ENCODE data around the gene DYNLT2.

Gene DYNLT2

DNA sequence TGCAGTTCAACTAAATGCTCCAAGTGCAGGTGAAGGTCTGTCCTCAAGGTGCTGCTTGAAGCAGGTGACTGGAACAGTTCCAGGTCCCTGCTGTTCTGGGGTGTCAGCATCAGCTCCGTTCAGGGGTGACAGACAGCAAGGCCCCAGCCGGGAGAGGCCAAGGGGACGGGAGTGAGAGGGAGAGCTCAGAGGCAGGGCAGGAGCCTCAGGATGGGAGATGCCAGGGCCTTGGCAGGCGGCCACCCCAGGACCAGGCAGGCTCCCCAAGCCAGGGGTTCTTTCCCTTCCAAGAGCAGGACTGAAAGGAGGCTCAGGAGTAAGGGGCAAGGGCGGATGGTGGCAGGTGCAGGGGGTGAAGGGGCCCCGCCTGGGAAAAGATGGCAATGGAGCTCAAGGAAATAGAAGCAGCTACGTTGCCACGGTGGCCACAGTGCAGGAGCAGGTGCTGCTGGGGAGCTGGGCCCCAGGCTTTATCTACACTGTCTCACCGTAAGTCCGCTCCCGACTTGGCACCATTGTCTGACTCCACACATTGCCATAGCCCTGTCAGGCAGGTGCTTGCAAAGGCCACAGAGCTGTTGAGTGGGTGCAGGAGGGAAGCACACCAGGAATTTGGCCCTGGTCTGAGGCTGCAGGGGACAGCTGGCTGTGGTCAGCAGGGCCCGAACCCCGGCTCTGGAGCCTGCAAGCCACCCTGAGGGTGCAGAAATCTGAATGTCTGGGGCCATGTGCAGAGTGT lies 43.1 kb upstream of the DYNLT2 start:
- TF ChIP-seq SUZ12 (IDR thresholded peaks at IDR 0.05; ENCODE audit: extremely low read depth, insufficient read depth, insufficient read length) (no peak), YY1 (IDR thresholded peaks at IDR 0.05; ENCODE audit: insufficient read depth, insufficient read length) (no peak), ZNF274 (IDR thresholded peaks at IDR 0.05; ENCODE audit: low read depth, low read length) (no peak)
- H3K4me3 ChIP-seq (ENCODE audit: insufficient read length, low read depth): no peak overlapping the region
- H3K36me3 ChIP-seq (ENCODE audit: insufficient read depth, insufficient read length, low read length): no peaks in the 10 kb centered on the region
- DNase-seq (ENCODE audit: low read depth, low spot score): no peak
- no peak overlapping the region for H3K9ac ChIP-seq (ENCODE audit: insufficient read length, low read depth)
- peaks cover 6% of the 10 kb centered on the region; the same call in 1 of the 2 replicates for H3K9me3 ChIP-seq (ENCODE audit: insufficient read depth, low read length)
- H3K27me3 ChIP-seq (ENCODE audit: insufficient read depth, insufficient read length): peaks cover 15% of the 10 kb centered on the region
- peaks cover 3% of the 10 kb centered on the region for H3K4me1 ChIP-seq (ENCODE audit: insufficient read depth, insufficient read length)

DNA sequence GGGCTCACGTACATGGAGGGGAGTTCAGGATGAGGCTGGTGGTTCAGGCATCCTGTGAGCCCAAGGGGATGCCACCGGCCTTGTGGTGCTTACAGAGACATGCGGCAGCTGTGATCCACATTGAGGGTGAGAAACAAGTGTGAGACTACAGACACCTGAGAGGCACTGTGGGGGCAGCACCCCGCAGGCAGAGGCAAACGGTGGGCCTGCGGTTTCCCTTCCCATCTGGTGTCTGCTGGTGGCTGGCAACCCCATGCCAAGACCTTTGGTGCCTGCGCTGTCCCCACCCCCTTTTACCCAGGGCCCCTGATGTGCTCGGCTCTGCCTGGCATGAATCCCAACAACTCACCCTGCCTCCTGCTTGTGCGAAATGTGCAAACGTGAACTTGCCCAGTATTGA lies 42.0 kb upstream of the DYNLT2 start:
- no peaks in the 10 kb centered on the region for H3K36me3 ChIP-seq (ENCODE audit: insufficient read depth, insufficient read length, low read length)
- H3K4me1 ChIP-seq (ENCODE audit: insufficient read depth, insufficient read length): peaks cover 4% of the 10 kb centered on the region
- no peak overlapping the region for H3K4me3 ChIP-seq (ENCODE audit: insufficient read length, low read depth)
- H3K27me3 ChIP-seq (ENCODE audit: insufficient read depth, insufficient read length): peaks cover 21% of the 10 kb centered on the region
- H3K9me3 ChIP-seq (ENCODE audit: insufficient read depth, low read length): peaks cover 6% of the 10 kb centered on the region; the same call in 1 of the 2 replicates
- no peak for DNase-seq (ENCODE audit: low read depth, low spot score)
- H3K9ac ChIP-seq (ENCODE audit: insufficient read length, low read depth): no peak overlapping the region
- no peak for TF ChIP-seq ZNF274 (IDR thresholded peaks at IDR 0.05; ENCODE audit: low read depth, low read length)
- no peak for TF ChIP-seq YY1 (IDR thresholded peaks at IDR 0.05; ENCODE audit: insufficient read depth, insufficient read length)
- no peak for TF ChIP-seq SUZ12 (IDR thresholded peaks at IDR 0.05; ENCODE audit: extremely low read depth, insufficient read depth, insufficient read length)

DNA sequence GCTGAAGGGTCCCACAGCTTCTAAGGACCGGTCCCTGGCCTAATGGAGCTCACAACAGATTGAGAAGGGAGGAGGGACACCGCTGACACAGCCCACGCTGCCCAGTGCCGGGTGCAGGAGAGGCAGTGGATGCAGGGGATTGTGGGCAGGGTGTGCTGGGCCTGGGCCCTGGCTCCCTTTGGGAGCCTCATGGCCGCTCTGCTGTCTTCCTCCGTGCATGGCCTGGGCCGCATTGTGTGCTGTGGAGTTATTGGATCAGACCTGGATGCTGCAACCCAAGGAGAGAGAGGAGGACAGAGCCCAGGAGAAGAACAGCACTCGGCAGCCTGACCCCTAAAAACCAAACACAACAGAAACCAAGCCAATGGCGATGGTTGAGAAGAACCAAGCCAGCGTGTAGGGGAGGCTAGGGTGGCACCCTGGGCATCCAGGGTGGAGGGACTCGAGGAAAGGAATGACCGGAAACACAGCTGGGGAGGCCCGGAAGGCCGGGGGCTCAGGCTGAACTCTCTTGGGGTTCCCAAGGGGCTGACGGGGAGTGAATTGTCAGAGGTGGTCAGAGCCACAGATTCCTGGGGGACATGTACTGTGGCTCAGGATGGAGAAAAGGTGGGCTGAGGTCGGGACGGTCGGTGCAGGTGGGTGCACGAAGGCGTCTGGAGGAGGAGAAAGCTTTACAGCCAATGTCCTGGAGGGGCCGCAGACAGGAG lies 41.1 kb upstream of the DYNLT2 start:
- Histone ChIP-seq H3K4me3 (ENCODE audit: insufficient read length, low read depth) (no peak overlapping the region), H3K4me1 (ENCODE audit: insufficient read depth, insufficient read length) (peaks cover 4% of the 10 kb centered on the region), H3K36me3 (ENCODE audit: insufficient read depth, insufficient read length, low read length) (no peaks in the 10 kb centered on the region), H3K9me3 (ENCODE audit: insufficient read depth, low read length) (peaks cover 6% of the 10 kb centered on the region; the same call in 1 of the 2 replicates), H3K27me3 (ENCODE audit: insufficient read depth, insufficient read length) (peaks cover 21% of the 10 kb centered on the region), H3K9ac (ENCODE audit: insufficient read length, low read depth) (no peak overlapping the region)
- DNase-seq (ENCODE audit: low read depth, low spot score): no peak
- no peak for TF ChIP-seq SUZ12 (IDR thresholded peaks at IDR 0.05; ENCODE audit: extremely low read depth, insufficient read depth, insufficient read length)
- TF ChIP-seq YY1 (IDR thresholded peaks at IDR 0.05; ENCODE audit: insufficient read depth, insufficient read length): no peak
- TF ChIP-seq ZNF274 (IDR thresholded peaks at IDR 0.05; ENCODE audit: low read depth, low read length): no peak

DNA sequence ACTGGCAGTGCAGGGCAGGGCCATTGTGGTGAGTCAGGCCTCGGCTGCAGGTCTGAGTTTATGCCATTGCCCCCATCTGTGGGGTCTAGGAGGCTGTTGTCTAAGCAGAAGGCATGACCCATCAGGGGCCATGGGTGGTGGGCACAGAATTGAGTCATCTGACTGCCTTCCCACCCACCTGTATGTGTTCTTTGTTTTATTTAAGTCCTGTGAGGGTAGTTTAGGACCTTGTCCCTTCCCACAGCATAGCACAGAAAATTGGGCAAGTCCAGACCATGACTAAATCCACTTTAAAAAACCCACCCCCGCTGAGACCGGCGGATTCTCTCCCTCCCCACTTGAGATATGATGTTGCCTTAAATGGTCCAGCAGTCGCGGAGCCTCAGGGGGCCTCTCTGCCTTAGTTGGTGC lies 40.4 kb upstream of the DYNLT2 start:
- H3K27me3 ChIP-seq (ENCODE audit: insufficient read depth, insufficient read length): peaks cover 21% of the 10 kb centered on the region
- no peaks in the 10 kb centered on the region for H3K36me3 ChIP-seq (ENCODE audit: insufficient read depth, insufficient read length, low read length)
- TF ChIP-seq SUZ12 (IDR thresholded peaks at IDR 0.05; ENCODE audit: extremely low read depth, insufficient read depth, insufficient read length): no peak
- no peak for TF ChIP-seq YY1 (IDR thresholded peaks at IDR 0.05; ENCODE audit: insufficient read depth, insufficient read length)
- TF ChIP-seq ZNF274 (IDR thresholded peaks at IDR 0.05; ENCODE audit: low read depth, low read length): no peak
- peaks cover 6% of the 10 kb centered on the region; the same call in 1 of the 2 replicates for H3K9me3 ChIP-seq (ENCODE audit: insufficient read depth, low read length)
- no peak overlapping the region for H3K9ac ChIP-seq (ENCODE audit: insufficient read length, low read depth)
- no peak for DNase-seq (ENCODE audit: low read depth, low spot score)
- peaks cover 4% of the 10 kb centered on the region for H3K4me1 ChIP-seq (ENCODE audit: insufficient read depth, insufficient read length)
- no peak overlapping the region for H3K4me3 ChIP-seq (ENCODE audit: insufficient read length, low read depth)

DNA sequence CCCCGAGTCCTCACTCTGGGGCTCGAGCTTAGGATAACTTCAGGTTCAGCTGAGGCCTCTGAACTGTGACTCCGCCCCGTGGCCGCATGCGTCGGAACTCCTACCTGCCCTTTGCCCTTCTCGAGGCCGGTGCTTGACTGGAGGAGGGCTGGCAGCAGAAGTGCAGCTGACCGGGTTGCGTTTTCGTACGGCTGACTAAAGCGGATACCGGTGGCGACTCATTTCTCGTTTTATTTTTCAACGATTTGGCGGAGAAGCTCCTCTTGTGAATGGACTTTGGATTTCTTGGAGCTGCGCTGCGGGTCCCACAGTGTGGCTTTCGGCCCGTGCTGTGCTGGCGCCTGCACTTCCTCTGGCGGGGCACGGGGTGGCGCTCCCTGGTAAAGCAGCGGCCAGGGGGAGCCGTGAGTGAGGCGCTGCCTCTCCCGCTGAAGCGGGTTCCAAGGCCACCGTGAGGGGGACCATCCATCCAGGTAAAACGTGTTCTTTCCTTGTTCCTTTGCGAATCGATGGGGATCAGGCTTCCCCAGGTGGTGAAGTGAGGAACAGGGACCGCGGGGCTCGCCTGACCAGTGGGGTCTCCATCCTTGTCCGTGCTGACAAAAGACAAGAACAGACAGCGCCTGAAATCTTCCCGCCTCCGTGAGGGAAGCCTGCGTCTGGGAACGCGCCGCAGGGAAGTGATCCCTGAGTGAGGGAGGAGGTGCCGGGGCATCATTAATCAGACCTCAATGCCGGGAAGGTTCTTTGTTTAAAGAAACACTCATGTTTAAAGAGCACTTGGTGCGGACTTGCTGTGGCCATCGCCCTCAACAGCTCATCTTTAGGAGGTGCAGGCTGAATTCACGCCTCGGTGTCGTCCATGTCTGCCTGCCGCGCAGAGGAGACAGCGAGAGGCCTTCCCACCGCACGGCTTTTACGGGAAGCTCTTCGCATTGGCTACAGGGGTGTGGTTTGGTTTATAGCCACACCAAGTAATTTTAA lies 38.9 kb upstream of the DYNLT2 start:
- H3K36me3 ChIP-seq (ENCODE audit: insufficient read depth, insufficient read length, low read length): no peaks in the 10 kb centered on the region
- H3K9me3 ChIP-seq (ENCODE audit: insufficient read depth, low read length): no peaks in the 10 kb centered on the region
- TF ChIP-seq YY1 (IDR thresholded peaks at IDR 0.05; ENCODE audit: insufficient read depth, insufficient read length): no peak
- H3K4me1 ChIP-seq (ENCODE audit: insufficient read depth, insufficient read length): peaks cover 4% of the 10 kb centered on the region
- H3K4me3 ChIP-seq (ENCODE audit: insufficient read length, low read depth): peak overlapping the region; percentile 27
- peak overlapping the region; percentile 79 for H3K9ac ChIP-seq (ENCODE audit: insufficient read length, low read depth)
- peak; percentile 42 for DNase-seq (ENCODE audit: low read depth, low spot score)
- H3K27me3 ChIP-seq (ENCODE audit: insufficient read depth, insufficient read length): peaks cover 21% of the 10 kb centered on the region

DNA sequence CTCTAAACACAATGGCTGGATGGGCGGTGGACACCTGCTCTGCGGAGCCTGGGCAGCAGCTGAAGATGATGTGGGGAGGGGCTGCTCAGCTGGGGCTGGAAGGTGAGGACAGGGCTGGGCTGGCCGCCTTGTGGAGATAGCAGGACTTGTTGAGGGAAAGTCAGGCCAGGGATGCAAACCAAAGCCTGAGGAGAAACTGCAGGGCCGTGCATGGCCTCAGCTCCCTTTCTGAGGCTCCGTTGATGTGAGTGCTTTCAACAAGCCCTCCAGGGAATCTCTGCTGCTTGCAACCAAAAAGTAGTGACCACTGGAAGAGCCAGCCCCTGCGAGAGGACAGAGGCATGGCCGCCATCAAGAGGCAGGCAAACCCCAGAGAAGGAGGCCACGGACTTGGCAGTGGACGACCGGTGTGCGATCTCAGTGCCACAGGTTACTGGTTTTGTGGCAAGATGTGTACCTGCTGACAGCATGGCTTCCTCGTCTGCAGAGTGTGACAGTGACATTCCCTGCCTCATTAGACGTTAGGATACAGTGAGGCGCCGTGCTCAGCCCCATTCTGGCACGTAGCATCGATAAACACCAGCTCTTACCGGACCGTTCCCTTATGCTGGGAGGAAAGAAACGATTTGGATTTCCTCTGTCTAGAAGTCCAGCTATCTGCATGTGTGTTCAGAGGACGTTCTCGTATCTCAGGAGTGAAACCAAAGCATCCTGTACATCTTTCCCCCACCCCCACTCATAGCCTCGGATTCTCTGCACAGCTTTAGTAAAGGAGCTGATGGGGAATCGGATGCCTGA lies 38.0 kb upstream of the DYNLT2 start:
- Histone ChIP-seq H3K4me3 (ENCODE audit: insufficient read length, low read depth) (no peak overlapping the region), H3K9me3 (ENCODE audit: insufficient read depth, low read length) (no peaks in the 10 kb centered on the region), H3K9ac (ENCODE audit: insufficient read length, low read depth) (peak overlapping the region; percentile 79), H3K27me3 (ENCODE audit: insufficient read depth, insufficient read length) (peaks cover 21% of the 10 kb centered on the region), H3K36me3 (ENCODE audit: insufficient read depth, insufficient read length, low read length) (no peaks in the 10 kb centered on the region), H3K4me1 (ENCODE audit: insufficient read depth, insufficient read length) (peaks cover 4% of the 10 kb centered on the region)
- no peak for DNase-seq (ENCODE audit: low read depth, low spot score)
- TF ChIP-seq ZNF274 (IDR thresholded peaks at IDR 0.05; ENCODE audit: low read depth, low read length) (no peak), SUZ12 (IDR thresholded peaks at IDR 0.05; ENCODE audit: extremely low read depth, insufficient read depth, insufficient read length) (no peak), YY1 (IDR thresholded peaks at IDR 0.05; ENCODE audit: insufficient read depth, insufficient read length) (no peak)

Data from NT2/D1 (cell line).